DMS53 treated with DMSO at 0.1 percent for 48 hours (cell line): ENCODE measurements around the gene PHACTR3.
"Not testable (repeated sequence)": the region's sequence is repeated elsewhere in the genome, so short reads cannot be mapped to it uniquely, and the experiment has no call there.

Experiments
- DNase-seq: peaks from one replicate; lab custom pipeline; 2025; ENCODE audit not compliant: unreplicated experiment; lab: John Stamatoyannopoulos, UW

PHACTR3 gene

GRCh38 chr20:59603781-59604541 is at the start of gene PHACTR3:
Gene PHACTR3 (plus strand): TSS chr20:59604540. CDS start chr20:59605015, 475 bp downstream.
- DNase-seq, result no peak

GRCh38 chr20:59557733-59558529 is 46.4 kb upstream of the PHACTR3 start:
- not testable (repeated sequence) for DNase-seq

DNA sequence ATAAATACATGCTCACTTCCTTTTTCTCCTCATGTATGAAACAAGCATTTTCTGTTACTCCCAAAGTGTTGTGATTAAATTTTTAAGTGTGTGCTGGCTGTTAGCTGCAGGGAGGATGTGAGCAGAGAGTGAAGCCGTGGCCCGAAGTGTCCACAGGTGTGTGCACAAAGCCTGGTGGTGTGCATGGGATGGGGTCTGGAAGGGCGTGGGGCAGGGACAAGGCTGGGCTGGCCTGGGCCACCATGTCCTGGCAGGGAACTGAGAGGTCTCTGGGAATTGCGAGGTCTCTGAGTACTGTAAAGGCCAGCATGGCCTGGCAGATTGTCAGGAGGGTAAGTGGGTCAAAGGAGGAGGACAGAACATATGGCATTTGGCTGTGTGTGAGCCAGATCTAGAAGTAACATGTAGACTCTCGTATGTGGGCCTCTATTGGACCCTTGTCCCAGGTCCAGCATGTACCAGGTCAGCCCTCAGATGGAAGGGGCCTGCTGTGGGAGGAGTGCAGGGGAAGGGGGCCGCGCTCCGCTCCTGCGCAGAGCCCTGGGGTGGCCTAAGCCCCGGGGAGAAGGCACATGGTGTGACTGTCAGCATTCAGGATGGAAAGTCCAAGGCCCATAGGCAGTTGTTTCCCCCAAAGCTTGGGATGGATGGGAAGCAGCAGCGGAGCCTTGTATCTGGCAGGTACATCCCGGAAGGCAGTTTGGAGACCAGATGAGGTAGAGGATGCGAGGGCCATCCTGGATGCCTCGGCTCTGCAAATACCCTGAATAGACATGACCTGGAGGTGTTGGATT is 45.1 kb upstream of the PHACTR3 start:
- no peak for DNase-seq

GRCh38 chr20:59559863-59560262 is 44.5 kb upstream of the PHACTR3 start:
- no peak for DNase-seq

DNA sequence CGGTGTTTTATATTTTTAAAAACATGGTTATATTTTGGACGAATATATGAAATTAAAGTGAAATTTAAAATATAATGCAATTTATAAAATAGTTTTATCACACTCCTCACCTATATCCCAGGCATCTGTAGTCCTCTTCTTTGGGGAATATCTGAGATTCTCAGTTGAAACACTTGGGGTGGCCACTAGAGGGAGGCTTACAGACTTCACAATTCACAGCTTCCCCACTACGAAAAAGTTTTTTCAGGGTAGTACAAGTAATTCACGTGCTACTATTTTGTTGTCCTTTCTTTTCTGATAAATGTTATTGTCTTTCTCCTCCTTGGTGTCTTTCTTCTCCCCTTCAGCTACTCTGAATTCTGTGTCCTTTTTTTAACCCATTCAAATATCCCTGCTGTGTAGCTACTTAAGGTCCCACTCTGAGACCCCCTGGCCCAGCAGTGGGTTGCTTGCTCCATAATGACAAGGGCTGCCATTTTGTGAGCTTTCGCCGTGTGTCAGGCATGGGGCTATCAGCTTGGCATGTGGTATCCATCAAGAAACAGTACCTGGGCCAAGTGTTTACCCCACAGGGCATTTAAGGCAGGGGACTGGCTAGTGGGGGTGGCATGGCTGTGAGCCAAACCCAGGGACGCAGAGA is 43.6 kb upstream of the PHACTR3 start:
- DNase-seq, result no peak

DNA sequence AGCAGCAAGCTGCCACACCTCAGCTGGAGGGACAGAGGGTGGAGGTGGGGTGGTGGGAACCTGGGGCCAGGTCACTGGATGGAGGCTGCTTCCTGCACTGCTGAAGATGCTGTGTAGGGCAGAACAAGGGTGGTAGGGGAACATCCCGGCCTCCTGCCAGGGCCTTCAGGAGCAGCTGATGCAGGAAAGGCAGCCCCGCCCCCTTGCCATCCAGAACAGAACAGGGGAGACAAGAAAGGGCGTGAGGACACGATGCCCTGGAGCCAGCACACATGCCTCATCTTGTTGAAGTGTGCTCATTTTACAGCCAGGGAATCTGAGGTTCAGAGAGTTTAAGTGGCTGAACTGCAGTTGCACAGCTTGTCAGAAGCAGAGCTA is 43.1 kb upstream of the PHACTR3 start:
- DNase-seq, result no peak

- no peak for DNase-seq
Observed at GRCh38 chr20:59561614-59562277, 42.6 kb upstream of the PHACTR3 start.

DNA sequence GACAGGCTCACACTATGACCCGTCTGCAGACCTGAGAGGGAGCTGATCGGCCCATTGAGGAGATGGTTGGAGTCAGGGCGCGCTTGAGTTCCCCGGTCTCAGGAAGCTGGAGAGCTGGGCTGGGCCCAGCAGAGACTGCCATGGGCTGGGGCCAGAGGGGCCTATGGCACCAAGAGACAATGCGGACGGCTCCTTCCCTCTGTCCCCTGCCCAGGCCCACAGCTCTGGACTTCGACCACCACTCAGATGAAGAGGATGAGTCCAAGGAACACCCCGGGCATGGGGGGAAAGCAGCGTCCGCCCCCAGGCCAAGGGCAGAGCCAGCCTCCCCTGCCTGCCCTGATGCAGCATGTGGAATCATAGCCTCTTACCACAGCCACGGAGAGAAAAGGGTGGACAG is 40.2 kb upstream of the PHACTR3 start:
- no peak for DNase-seq

GRCh38 chr20:59564943-59565342 is 39.4 kb upstream of the PHACTR3 start:
- no peak for DNase-seq

DNA sequence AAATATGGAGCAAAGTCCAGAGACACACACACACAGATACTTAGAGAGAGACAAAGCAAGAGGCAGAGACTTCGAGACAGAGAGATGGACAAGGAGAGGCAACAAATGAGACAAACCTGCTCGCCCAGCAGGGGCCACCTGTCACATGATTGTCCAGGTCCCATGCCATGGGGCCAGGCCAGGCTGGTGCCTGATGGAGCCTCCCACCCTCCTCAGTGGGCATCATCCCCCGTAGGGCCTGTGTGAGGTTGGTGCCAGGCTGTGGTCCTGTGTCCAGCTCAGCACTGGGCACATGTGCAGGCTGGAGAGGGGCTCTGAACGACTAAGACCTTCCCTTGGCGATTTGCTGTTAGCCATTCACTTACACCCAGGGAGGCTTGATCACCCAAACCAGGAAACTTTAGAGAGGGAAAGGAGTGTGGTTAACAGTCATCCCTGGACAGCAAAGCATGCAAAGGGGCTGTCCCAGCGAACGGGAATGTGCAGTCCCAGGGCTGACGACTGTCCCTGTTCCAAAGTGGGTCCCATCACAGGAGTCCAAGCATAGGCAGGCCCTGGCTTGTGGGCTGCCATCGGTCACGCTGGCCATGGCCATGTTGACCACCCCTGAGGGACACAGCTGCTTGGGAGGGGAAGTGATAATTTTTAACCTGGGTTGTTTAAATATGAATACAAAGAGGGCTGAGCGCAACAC is 38.4 kb upstream of the PHACTR3 start:
- DNase-seq, result no peak

GRCh38 chr20:59566631-59567524 is 37.5 kb upstream of the PHACTR3 start:
- DNase-seq, result no peak

- DNase-seq, result no peak
Observed at GRCh38 chr20:59567585-59568508, 36.5 kb upstream of the PHACTR3 start.

GRCh38 chr20:59568509-59569024 is 35.8 kb upstream of the PHACTR3 start:
- DNase-seq, result no peak

GRCh38 chr20:59569305-59569704 is 35.0 kb upstream of the PHACTR3 start:
- DNase-seq, result no peak

DNA sequence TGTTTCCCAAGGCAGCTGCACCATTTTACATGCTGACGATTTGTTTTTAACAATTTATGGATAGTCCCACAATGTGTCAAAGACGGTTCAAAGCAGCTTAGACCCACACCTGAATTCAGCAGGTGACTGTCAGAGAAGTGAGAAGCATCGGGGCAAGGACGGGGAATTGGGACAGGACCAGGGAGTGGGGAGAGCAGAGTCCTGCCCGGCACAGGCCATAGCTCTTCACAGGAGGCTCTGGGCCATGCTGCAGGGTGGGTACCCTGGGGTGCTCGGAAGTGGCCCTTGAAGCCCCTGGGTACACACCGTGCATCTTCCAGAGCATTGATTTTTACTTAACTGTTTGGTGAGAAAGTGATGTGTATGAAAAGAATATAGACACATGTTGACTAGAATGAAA is 33.2 kb upstream of the PHACTR3 start:
- DNase-seq, result no peak

DNA sequence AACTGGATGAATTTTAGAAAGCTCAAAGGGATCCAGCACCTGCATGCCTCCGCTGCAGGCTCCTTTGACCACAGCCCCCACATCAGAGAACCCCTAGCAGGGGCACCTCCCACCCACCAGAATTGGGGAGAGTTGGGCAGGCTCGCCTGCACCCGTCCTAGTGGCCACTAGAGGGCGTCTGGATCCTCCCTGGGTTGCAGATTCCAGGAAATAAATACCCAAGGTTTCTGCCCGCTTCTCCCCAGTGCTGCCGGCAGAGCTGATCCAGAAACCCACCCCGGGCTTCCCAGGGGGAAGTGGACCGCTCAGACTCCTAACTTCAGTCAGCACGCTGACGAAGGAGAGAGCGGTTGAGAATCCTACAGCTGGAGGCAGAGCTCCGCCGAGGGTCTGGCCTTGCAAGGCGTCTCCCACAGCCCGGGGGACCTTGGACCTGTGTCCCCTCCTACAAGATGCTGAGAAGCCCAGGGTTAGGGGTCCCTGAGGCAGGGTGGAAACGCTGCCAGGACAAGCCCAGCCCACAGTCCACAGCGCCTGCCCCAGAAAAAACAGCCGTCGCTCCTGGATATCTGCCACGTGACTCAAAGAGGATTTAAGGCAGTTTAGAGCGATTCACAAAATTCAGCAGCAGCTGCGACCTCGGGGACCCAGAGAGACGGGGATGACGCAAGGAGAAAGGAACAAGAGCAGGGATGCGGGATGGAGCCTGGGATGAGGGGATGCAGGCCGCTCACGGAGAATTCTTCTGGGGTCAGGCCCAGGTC is 32.6 kb upstream of the PHACTR3 start:
- DNase-seq, result no peak

DNA sequence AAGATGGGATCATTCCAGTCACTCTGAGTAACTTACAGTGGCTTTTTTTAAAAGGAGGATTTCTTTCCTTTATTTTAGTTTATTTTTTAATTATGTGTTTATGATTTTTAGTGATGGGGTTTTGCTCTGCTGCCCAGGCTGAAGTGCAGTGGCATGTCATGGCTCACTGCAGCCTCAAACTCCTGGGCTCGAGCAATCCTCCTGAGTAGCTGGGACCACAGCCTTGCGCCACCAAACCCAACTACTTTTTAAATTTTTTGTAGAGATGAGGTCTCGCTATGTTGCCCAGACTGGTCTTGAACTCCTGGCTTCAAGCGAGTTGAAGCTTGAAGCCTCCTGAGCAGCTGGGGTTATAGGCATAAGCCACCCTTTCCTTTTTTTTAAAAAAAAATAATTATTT is 31.8 kb upstream of the PHACTR3 start:
- no peak for DNase-seq
